Calu3 (cell line): ENCODE data around the gene RWDD4. TPM values are rescaled to one million over a fixed set of nuclear protein-coding genes. Genes with fewer than 3 reads are reported as not detected.

Experiments
- BruUV-seq: library from RNA; stranded (reverse); fragments of 400-500 nt; replicated peaks from 2 replicates; lab custom pipeline; 2021; lab: Mats Ljungman, UMichigan
- CTCF ChIA-PET: fragments of 300-600 bp; sonication (Branson Sonifier 250); formaldehyde crosslinking; loops from one replicate; lab custom pipeline; 2022; ENCODE audit warnings: antibody characterized with exemption; lab: Charles Lee
- DNase-seq: peaks from one replicate; pipeline ENCODE4 v3.0.0; 2022
- H3K27ac Mint-ChIP-seq: one replicate; pipeline ENCODE4 v1.8.0; 2022; ENCODE audit warnings: mixed read lengths; ENCODE audit not compliant: unreplicated experiment
- H3K27me3 Mint-ChIP-seq: one replicate; pipeline ENCODE4 v1.8.0; 2022; ENCODE audit warnings: mixed read lengths; ENCODE audit not compliant: unreplicated experiment
- H3K36me3 Mint-ChIP-seq: one replicate; pipeline ENCODE4 v1.8.0; 2022; ENCODE audit warnings: mild to moderate bottlenecking, moderate library complexity, mixed read lengths; ENCODE audit not compliant: insufficient read depth, unreplicated experiment
- H3K4me1 Mint-ChIP-seq: one replicate; pipeline ENCODE4 v1.8.0; 2022; ENCODE audit warnings: mild to moderate bottlenecking, low read depth, mixed read lengths; ENCODE audit not compliant: unreplicated experiment
- H3K4me3 Mint-ChIP-seq: one replicate; pipeline ENCODE4 v1.8.0; 2022; ENCODE audit warnings: mild to moderate bottlenecking, low read depth, moderate library complexity, mixed read lengths; ENCODE audit not compliant: unreplicated experiment
- H3K9me3 Mint-ChIP-seq: one replicate; pipeline ENCODE4 v1.8.0; 2022; ENCODE audit warnings: low read depth, mixed read lengths; ENCODE audit not compliant: unreplicated experiment
- CTCF ChIP-seq: fragments of 200-600 bp; IDR thresholded peaks from one replicate; pipeline ENCODE4 v1.8.0; 2022; ENCODE audit warnings: antibody characterized with exemption; ENCODE audit not compliant: unreplicated experiment
- intact Hi-C: fragments of 100-400 bp; cut with micrococcal nuclease; formaldehyde crosslinking; loops from one replicate; pipeline ENCODE4 v1.10.0; 2022; ENCODE audit not compliant: unreplicated experiment
- total RNA-seq: library from RNA; stranded (reverse); gene quantifications from 2 replicates; pipeline ENCODE4 v1.2.3, GENCODE V29; 2022

RWDD4 gene
- total RNA-seq, 1 experiment from 2014 or later: 15.9 TPM

DNA sequence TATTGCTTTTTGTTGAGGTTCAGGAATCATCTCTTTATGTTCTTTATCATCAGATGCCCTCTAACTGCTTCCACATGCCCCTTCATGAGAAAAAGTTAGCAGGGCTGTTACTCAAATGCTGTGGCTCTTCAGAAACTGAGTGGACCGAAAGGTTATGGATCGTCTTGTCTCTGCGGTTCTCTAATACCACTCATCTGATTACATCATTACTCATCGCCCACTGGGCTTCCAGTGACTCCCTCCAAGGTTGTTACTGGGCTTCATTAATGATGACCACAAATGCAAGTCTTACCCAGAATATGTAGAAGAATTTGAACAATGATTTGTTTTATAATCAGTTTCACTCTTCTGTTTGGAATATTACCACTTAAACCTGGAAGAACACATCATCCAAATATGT is 67.7 kb downstream of the RWDD4 start:
- Mint-ChIP-seq H3K4me1 (no peaks in the 10 kb centered on the region), H3K4me3 (no peak overlapping the region), H3K27ac (no peak overlapping the region), H3K9me3 (no peaks in the 10 kb centered on the region), H3K36me3 (no peaks in the 10 kb centered on the region), H3K27me3 (no peaks in the 10 kb centered on the region)
- no peak for TF ChIP-seq CTCF
- BruUV-seq: no TSS peak
- CTCF ChIA-PET: no interaction called here
- no peak for DNase-seq
- intact Hi-C loops: no loop called here

Other genes starting within 250 kb of the RWDD4 start
- 17.2 and 17.5 TPM in 2 replicates for gene CDKN2AIP, start 214.5 kb downstream of the RWDD4 start, total RNA-seq
- 12.1 and 16.1 TPM in 2 replicates for gene ING2, start 154.1 kb downstream of the RWDD4 start, total RNA-seq
- 20.0 and 21.5 TPM in 2 replicates for gene TRAPPC11, start 108 bp upstream of the RWDD4 start, total RNA-seq
- gene STOX2, start 246.1 kb upstream of the RWDD4 start, total RNA-seq: 7.1 and 10.0 TPM in 2 replicates